Hepatocyte (in vitro differentiated cells): ENCODE results near the gene UNC5CL.

Experiments used
- EZH2 ChIP-seq: fragments of 200-600 bp; sonication (generic); IDR thresholded peaks from 2 replicates; pipeline ENCODE4 v1.6.1; 2016; ENCODE audit warnings: antibody characterized with exemption, mild to moderate bottlenecking, borderline replicate concordance
- EZH2phosphoT487 ChIP-seq: fragments of 200-600 bp; sonication (generic); IDR thresholded peaks from one replicate; pipeline ENCODE4 v1.6.1; 2018; ENCODE audit warnings: antibody characterized with exemption, mild to moderate bottlenecking, low read depth, moderate library complexity; ENCODE audit not compliant: unreplicated experiment, severe bottlenecking
- TF ChIP-seq, protein P1 (sequence below): fragments of 200-600 bp; sonication (generic); IDR thresholded peaks from 2 replicates; pipeline ENCODE4 v1.5.1; 2016; ENCODE audit warnings: antibody characterized with exemption, mild to moderate bottlenecking; ENCODE audit not compliant: poor library complexity

DNA sequence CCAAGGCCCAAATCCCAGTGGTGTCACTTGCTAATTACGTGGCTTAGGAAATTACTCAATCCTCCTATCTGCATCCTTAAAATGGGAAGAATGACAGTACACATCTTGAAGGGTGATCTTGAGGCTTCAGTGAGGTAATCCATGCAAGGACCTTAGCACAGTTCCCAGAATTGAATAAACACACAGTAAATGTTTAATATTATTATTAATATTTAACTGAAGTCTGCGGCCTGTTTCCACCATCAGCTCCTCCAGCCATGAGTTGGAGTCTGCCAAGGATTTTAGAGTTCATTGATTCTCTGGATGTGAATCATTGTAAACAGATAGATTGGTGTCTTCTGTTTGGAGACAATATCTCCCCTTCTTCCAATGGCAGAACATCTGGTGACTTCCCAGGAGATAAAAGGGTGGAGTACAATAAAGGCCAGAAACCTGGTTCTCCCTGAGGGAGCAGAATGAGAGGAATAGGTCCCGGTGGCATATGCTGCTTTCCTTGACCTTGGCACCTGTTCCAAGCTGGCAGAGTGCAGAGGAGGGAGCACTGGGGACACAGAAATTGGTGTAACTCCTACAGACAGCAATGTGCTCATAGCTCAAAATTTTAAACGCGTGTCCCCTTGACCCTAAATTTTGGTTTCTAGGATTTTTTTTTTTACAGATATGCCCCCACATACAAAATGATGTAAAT, 25.4 kb downstream of the UNC5CL start:
- TF ChIP-seq, protein P1, sequence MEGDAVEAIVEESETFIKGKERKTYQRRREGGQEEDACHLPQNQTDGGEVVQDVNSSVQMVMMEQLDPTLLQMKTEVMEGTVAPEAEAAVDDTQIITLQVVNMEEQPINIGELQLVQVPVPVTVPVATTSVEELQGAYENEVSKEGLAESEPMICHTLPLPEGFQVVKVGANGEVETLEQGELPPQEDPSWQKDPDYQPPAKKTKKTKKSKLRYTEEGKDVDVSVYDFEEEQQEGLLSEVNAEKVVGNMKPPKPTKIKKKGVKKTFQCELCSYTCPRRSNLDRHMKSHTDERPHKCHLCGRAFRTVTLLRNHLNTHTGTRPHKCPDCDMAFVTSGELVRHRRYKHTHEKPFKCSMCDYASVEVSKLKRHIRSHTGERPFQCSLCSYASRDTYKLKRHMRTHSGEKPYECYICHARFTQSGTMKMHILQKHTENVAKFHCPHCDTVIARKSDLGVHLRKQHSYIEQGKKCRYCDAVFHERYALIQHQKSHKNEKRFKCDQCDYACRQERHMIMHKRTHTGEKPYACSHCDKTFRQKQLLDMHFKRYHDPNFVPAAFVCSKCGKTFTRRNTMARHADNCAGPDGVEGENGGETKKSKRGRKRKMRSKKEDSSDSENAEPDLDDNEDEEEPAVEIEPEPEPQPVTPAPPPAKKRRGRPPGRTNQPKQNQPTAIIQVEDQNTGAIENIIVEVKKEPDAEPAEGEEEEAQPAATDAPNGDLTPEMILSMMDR, result no peak
- TF ChIP-seq EZH2 (no peak), EZH2phosphoT487 (no peak)
